Bladder microvascular endothelial cell (primary cell): Measurements from ENCODE around the gene WNT4. TPM values are rescaled to one million over a fixed set of nuclear protein-coding genes. Genes with fewer than 3 reads are reported as not detected.

Source experiments
- total RNA-seq: library from RNA; depleted of rRNA; stranded (reverse); fragments of >200 nt; gene quantifications from 2 replicates; pipeline ENCODE4 v1.2.3, GENCODE V29; 2014

WNT4 gene
- 0.25 and 0.32 TPM in 2 replicates for total RNA-seq

GRCh38 chr1:22143065-22144033 is at the start of gene WNT4:
Gene WNT4 (minus strand): TSS chr1:22143097. CDS start chr1:22142922, 175 bp downstream.

Other genes starting within 250 kb of the WNT4 start
- 889 and 1,899 TPM in 2 replicates for gene HSPG2, start 205.8 kb downstream of the WNT4 start, total RNA-seq
- gene CELA3B, start 166.1 kb downstream of the WNT4 start, total RNA-seq: not detected in 2 replicates
- not detected in 2 replicates for gene CELA3A, start 141.4 kb downstream of the WNT4 start, total RNA-seq
- gene CDC42, start 90.4 kb downstream of the WNT4 start, total RNA-seq: 392 and 426 TPM in 2 replicates